ENCODE measurements around the gene SYNDIG1. TPM values are rescaled to one million over a fixed set of nuclear protein-coding genes. Genes with fewer than 3 reads are reported as not detected.

The SYNDIG1 gene
- polyA plus RNA-seq, 4 donors = 0.90 to 2.0 (median 1.9) TPM; not detected in 1

GRCh38 chr20:24590178-24590982, 121.0 kb downstream of the SYNDIG1 start:
- Histone ChIP-seq H3K36me3 (ENCODE audit: control insufficient read depth in 3 of 3, insufficient read depth in 2 of 3, low read depth in 1 of 3, low read length in 3 of 3) (no peaks in the 10 kb centered on the region), H3K27ac (ENCODE audit: low read depth in 1 of 3, low read length in 2 of 3) (no peak overlapping the region), H3K4me3 (ENCODE audit: low read depth in 1 of 3, low read length in 3 of 3) (no peak overlapping the region), H3K9me3 (ENCODE audit: control insufficient read depth in 2 of 2, insufficient read depth in 1 of 2, low read depth in 1 of 2, low read length in 1 of 2) (no peaks in the 10 kb centered on the region), H3K4me1 (ENCODE audit: control insufficient read depth in 3 of 3, insufficient read depth in 2 of 3, low read depth in 1 of 3, low read length in 2 of 3) (no peaks in the 10 kb centered on the region), H3K27me3 (ENCODE audit: control insufficient read depth in 3 of 3, insufficient read depth in 3 of 3, low read length in 3 of 3) (no peaks in the 10 kb centered on the region)
- FAIRE-seq (no peak), DNase-seq (no peak)
- 87 to 90% (median 89%) methylated on average over 33 to 37 of the region's 37 CpGs for WGBS, 3 donors

- H3K36me3 ChIP-seq (ENCODE audit: control insufficient read depth in 3 of 3, insufficient read depth in 2 of 3, low read depth in 1 of 3, low read length in 3 of 3) = no peaks in the 10 kb centered on the region
- H3K9me3 ChIP-seq (ENCODE audit: control insufficient read depth in 2 of 2, insufficient read depth in 1 of 2, low read depth in 1 of 2, low read length in 1 of 2) = peaks cover 0 to 2% of the 10 kb centered on the region in 2 donors
- H3K4me1 ChIP-seq (ENCODE audit: control insufficient read depth in 3 of 3, insufficient read depth in 2 of 3, low read depth in 1 of 3, low read length in 2 of 3) = no peaks in the 10 kb centered on the region
- DNase-seq = no peak
- WGBS, 3 donors = 62 to 66% (median 65%) methylated on average over 5 of the region's 5 CpGs
- FAIRE-seq = no peak
- no peak overlapping the region for H3K4me3 ChIP-seq (ENCODE audit: low read depth in 1 of 3, low read length in 3 of 3)
- no peak overlapping the region for H3K27ac ChIP-seq (ENCODE audit: low read depth in 1 of 3, low read length in 2 of 3)
- no peaks in the 10 kb centered on the region for H3K27me3 ChIP-seq (ENCODE audit: control insufficient read depth in 3 of 3, insufficient read depth in 3 of 3, low read length in 3 of 3)
Measured at GRCh38 chr20:24597051-24597450, 127.6 kb downstream of the SYNDIG1 start.

- no peak overlapping the region for H3K4me3 ChIP-seq (ENCODE audit: low read depth in 1 of 3, low read length in 3 of 3)
- H3K36me3 ChIP-seq (ENCODE audit: control insufficient read depth in 3 of 3, insufficient read depth in 2 of 3, low read depth in 1 of 3, low read length in 3 of 3) = no peaks in the 10 kb centered on the region
- DNase-seq (no peak), FAIRE-seq (no peak)
- no peaks in the 10 kb centered on the region for H3K27me3 ChIP-seq (ENCODE audit: control insufficient read depth in 3 of 3, insufficient read depth in 3 of 3, low read length in 3 of 3)
- no peak overlapping the region for H3K27ac ChIP-seq (ENCODE audit: low read depth in 1 of 3, low read length in 2 of 3)
- no peaks in the 10 kb centered on the region for H3K4me1 ChIP-seq (ENCODE audit: control insufficient read depth in 3 of 3, insufficient read depth in 2 of 3, low read depth in 1 of 3, low read length in 2 of 3)
- peaks cover 0 to 2% of the 10 kb centered on the region in 2 donors for H3K9me3 ChIP-seq (ENCODE audit: control insufficient read depth in 2 of 2, insufficient read depth in 1 of 2, low read depth in 1 of 2, low read length in 1 of 2)
- 69 to 78% (median 74%) methylated on average over 2 of the region's 2 CpGs for WGBS, 3 donors
Measured at GRCh38 chr20:24598346-24598745, 128.9 kb downstream of the SYNDIG1 start.

GRCh38 chr20:24598996-24599395, 129.6 kb downstream of the SYNDIG1 start:
- no peak for FAIRE-seq
- Histone ChIP-seq H3K27me3 (ENCODE audit: control insufficient read depth in 3 of 3, insufficient read depth in 3 of 3, low read length in 3 of 3) (no peaks in the 10 kb centered on the region), H3K27ac (ENCODE audit: low read depth in 1 of 3, low read length in 2 of 3) (no peak overlapping the region), H3K9me3 (ENCODE audit: control insufficient read depth in 2 of 2, insufficient read depth in 1 of 2, low read depth in 1 of 2, low read length in 1 of 2) (peaks cover 0 to 2% of the 10 kb centered on the region in 2 donors), H3K4me1 (ENCODE audit: control insufficient read depth in 3 of 3, insufficient read depth in 2 of 3, low read depth in 1 of 3, low read length in 2 of 3) (no peaks in the 10 kb centered on the region), H3K36me3 (ENCODE audit: control insufficient read depth in 3 of 3, insufficient read depth in 2 of 3, low read depth in 1 of 3, low read length in 3 of 3) (no peaks in the 10 kb centered on the region), H3K4me3 (ENCODE audit: low read depth in 1 of 3, low read length in 3 of 3) (no peak overlapping the region)
- DNase-seq = no peak

GRCh38 chr20:24600012-24600411, 130.6 kb downstream of the SYNDIG1 start:
- Histone ChIP-seq H3K9me3 (ENCODE audit: control insufficient read depth in 2 of 2, insufficient read depth in 1 of 2, low read depth in 1 of 2, low read length in 1 of 2) (peaks cover 0 to 2% of the 10 kb centered on the region in 2 donors), H3K27ac (ENCODE audit: low read depth in 1 of 3, low read length in 2 of 3) (no peak overlapping the region), H3K27me3 (ENCODE audit: control insufficient read depth in 3 of 3, insufficient read depth in 3 of 3, low read length in 3 of 3) (no peaks in the 10 kb centered on the region), H3K36me3 (ENCODE audit: control insufficient read depth in 3 of 3, insufficient read depth in 2 of 3, low read depth in 1 of 3, low read length in 3 of 3) (no peaks in the 10 kb centered on the region), H3K4me3 (ENCODE audit: low read depth in 1 of 3, low read length in 3 of 3) (no peak overlapping the region), H3K4me1 (ENCODE audit: control insufficient read depth in 3 of 3, insufficient read depth in 2 of 3, low read depth in 1 of 3, low read length in 2 of 3) (no peaks in the 10 kb centered on the region)
- DNase-seq (no peak), FAIRE-seq (no peak)
- 74 to 76% (median 75%) methylated on average over 3 of the region's 3 CpGs for WGBS, 3 donors

- FAIRE-seq (no peak), DNase-seq (no peak)
- Histone ChIP-seq H3K27me3 (ENCODE audit: control insufficient read depth in 3 of 3, insufficient read depth in 3 of 3, low read length in 3 of 3) (no peaks in the 10 kb centered on the region), H3K9me3 (ENCODE audit: control insufficient read depth in 2 of 2, insufficient read depth in 1 of 2, low read depth in 1 of 2, low read length in 1 of 2) (peaks cover 0 to 2% of the 10 kb centered on the region in 2 donors), H3K4me3 (ENCODE audit: low read depth in 1 of 3, low read length in 3 of 3) (no peak overlapping the region), H3K27ac (ENCODE audit: low read depth in 1 of 3, low read length in 2 of 3) (no peak overlapping the region), H3K36me3 (ENCODE audit: control insufficient read depth in 3 of 3, insufficient read depth in 2 of 3, low read depth in 1 of 3, low read length in 3 of 3) (no peaks in the 10 kb centered on the region), H3K4me1 (ENCODE audit: control insufficient read depth in 3 of 3, insufficient read depth in 2 of 3, low read depth in 1 of 3, low read length in 2 of 3) (no peaks in the 10 kb centered on the region)
- 80 to 86% (median 85%) methylated on average over 8 of the region's 8 CpGs for WGBS, 3 donors
Measured at GRCh38 chr20:24603454-24603853, 134.0 kb downstream of the SYNDIG1 start.

GRCh38 chr20:24604966-24605665, 135.7 kb downstream of the SYNDIG1 start:
- Histone ChIP-seq H3K36me3 (ENCODE audit: control insufficient read depth in 3 of 3, insufficient read depth in 2 of 3, low read depth in 1 of 3, low read length in 3 of 3) (no peaks in the 10 kb centered on the region), H3K9me3 (ENCODE audit: control insufficient read depth in 2 of 2, insufficient read depth in 1 of 2, low read depth in 1 of 2, low read length in 1 of 2) (peaks cover 0 to 2% of the 10 kb centered on the region in 2 donors), H3K4me1 (ENCODE audit: control insufficient read depth in 3 of 3, insufficient read depth in 2 of 3, low read depth in 1 of 3, low read length in 2 of 3) (no peaks in the 10 kb centered on the region), H3K4me3 (ENCODE audit: low read depth in 1 of 3, low read length in 3 of 3) (no peak overlapping the region), H3K27me3 (ENCODE audit: control insufficient read depth in 3 of 3, insufficient read depth in 3 of 3, low read length in 3 of 3) (no peaks in the 10 kb centered on the region), H3K27ac (ENCODE audit: low read depth in 1 of 3, low read length in 2 of 3) (no peak overlapping the region)
- no peak for DNase-seq
- WGBS, 3 donors = 82% methylated on average over 4 of the region's 4 CpGs
- FAIRE-seq = no peak

- no peak for FAIRE-seq
- Histone ChIP-seq H3K4me1 (ENCODE audit: control insufficient read depth in 3 of 3, insufficient read depth in 2 of 3, low read depth in 1 of 3, low read length in 2 of 3) (no peaks in the 10 kb centered on the region), H3K4me3 (ENCODE audit: low read depth in 1 of 3, low read length in 3 of 3) (no peak overlapping the region), H3K36me3 (ENCODE audit: control insufficient read depth in 3 of 3, insufficient read depth in 2 of 3, low read depth in 1 of 3, low read length in 3 of 3) (no peaks in the 10 kb centered on the region), H3K9me3 (ENCODE audit: control insufficient read depth in 2 of 2, insufficient read depth in 1 of 2, low read depth in 1 of 2, low read length in 1 of 2) (no peaks in the 10 kb centered on the region), H3K27ac (ENCODE audit: low read depth in 1 of 3, low read length in 2 of 3) (no peak overlapping the region), H3K27me3 (ENCODE audit: control insufficient read depth in 3 of 3, insufficient read depth in 3 of 3, low read length in 3 of 3) (no peaks in the 10 kb centered on the region)
- DNase-seq = no peak
- WGBS, 3 donors = 80 to 87% (median 84%) methylated on average over 4 of the region's 4 CpGs
Measured at GRCh38 chr20:24605937-24606455, 136.6 kb downstream of the SYNDIG1 start.

Measured in small intestine (tissue), 7 donors.